NT2/D1 (cell line): Measurements from ENCODE around the gene CLRN3.

ENCODE experiments used
- DNase-seq: peaks from one replicate; pipeline ENCODE4 v3.0.0-alpha.2; 2011; ENCODE audit warnings: low read depth, low spot score
- H3K27me3 ChIP-seq: 2 replicates; pipeline ENCODE4 v1.6.0; 2011; ENCODE audit warnings: mild to moderate bottlenecking; ENCODE audit not compliant: insufficient read length, insufficient read depth
- H3K36me3 ChIP-seq: 2 replicates; pipeline ENCODE4 v1.6.1; 2011; ENCODE audit warnings: mild to moderate bottlenecking, low read length, mixed read lengths; ENCODE audit not compliant: insufficient read depth, insufficient read length
- H3K4me1 ChIP-seq: 2 replicates; pipeline ENCODE4 v1.5.1; 2011; ENCODE audit not compliant: insufficient read depth, insufficient read length
- H3K4me3 ChIP-seq: 2 replicates; pipeline ENCODE4 v1.5.1; 2011; ENCODE audit warnings: low read depth; ENCODE audit not compliant: insufficient read length
- H3K9ac ChIP-seq: 2 replicates; pipeline ENCODE4 v1.6.0; 2011; ENCODE audit warnings: low read depth; ENCODE audit not compliant: insufficient read length
- H3K9me3 ChIP-seq: 2 replicates; pipeline ENCODE4 v1.5.1; 2011; ENCODE audit warnings: mild to moderate bottlenecking, low read length; ENCODE audit not compliant: insufficient read depth
- SUZ12 ChIP-seq: IDR thresholded peaks from 2 replicates; pipeline ENCODE4 v1.6.1; 2011; ENCODE audit not compliant: insufficient read length, insufficient read depth; ENCODE audit errors: extremely low read depth
- YY1 ChIP-seq: IDR thresholded peaks from 2 replicates; pipeline ENCODE4 v1.6.1; 2011; ENCODE audit not compliant: insufficient read length, insufficient read depth
- ZNF274 ChIP-seq: IDR thresholded peaks from 2 replicates; pipeline ENCODE4 v1.6.1; 2011; ENCODE audit warnings: mild to moderate bottlenecking, low read depth, low read length

The CLRN3 gene

GRCh38 chr10:127871631-127872010 is 21.1 kb downstream of the CLRN3 start:
- DNase-seq: no peak
- Histone ChIP-seq H3K4me3 (no peak overlapping the region), H3K9ac (no peak overlapping the region), H3K27me3 (no peaks in the 10 kb centered on the region), H3K36me3 (no peaks in the 10 kb centered on the region), H3K9me3 (peaks cover 11% of the 10 kb centered on the region; the same call in 1 of the 2 replicates), H3K4me1 (no peaks in the 10 kb centered on the region)
- no peak for TF ChIP-seq SUZ12
- no peak for TF ChIP-seq ZNF274
- TF ChIP-seq YY1: no peak

GRCh38 chr10:127869329-127869728 is 23.4 kb downstream of the CLRN3 start:
- DNase-seq: no peak
- Histone ChIP-seq H3K36me3 (no peaks in the 10 kb centered on the region), H3K4me3 (no peak overlapping the region), H3K27me3 (no peaks in the 10 kb centered on the region), H3K9ac (no peak overlapping the region), H3K9me3 (peaks cover 13% of the 10 kb centered on the region), H3K4me1 (no peaks in the 10 kb centered on the region)
- TF ChIP-seq YY1 (no peak), ZNF274 (no peak), SUZ12 (no peak)

DNA sequence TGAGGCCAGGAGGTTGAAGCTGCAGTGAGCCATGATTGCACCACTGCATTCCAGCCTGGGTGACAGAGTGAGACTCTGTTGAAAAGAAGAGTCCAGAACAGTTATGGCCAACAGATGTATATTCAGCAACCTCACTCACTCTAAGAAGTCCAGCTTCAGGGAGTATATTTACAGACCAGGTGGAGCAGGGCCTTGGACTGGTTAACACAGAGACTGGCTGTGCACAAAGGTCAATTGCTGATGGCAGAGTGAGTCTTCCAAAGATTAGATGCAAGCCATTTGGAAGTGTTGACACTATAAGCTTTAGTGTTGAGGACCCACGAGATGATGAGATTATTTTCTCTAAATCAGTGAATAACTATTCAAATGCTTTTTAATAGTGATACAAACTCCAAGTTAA is 24.9 kb downstream of the CLRN3 start:
- no peak for DNase-seq
- Histone ChIP-seq H3K4me3 (no peak overlapping the region), H3K9ac (no peak overlapping the region), H3K36me3 (no peaks in the 10 kb centered on the region), H3K27me3 (no peaks in the 10 kb centered on the region), H3K9me3 (peaks cover 28% of the 10 kb centered on the region), H3K4me1 (no peaks in the 10 kb centered on the region)
- no peak for TF ChIP-seq ZNF274
- no peak for TF ChIP-seq YY1
- no peak for TF ChIP-seq SUZ12

DNA sequence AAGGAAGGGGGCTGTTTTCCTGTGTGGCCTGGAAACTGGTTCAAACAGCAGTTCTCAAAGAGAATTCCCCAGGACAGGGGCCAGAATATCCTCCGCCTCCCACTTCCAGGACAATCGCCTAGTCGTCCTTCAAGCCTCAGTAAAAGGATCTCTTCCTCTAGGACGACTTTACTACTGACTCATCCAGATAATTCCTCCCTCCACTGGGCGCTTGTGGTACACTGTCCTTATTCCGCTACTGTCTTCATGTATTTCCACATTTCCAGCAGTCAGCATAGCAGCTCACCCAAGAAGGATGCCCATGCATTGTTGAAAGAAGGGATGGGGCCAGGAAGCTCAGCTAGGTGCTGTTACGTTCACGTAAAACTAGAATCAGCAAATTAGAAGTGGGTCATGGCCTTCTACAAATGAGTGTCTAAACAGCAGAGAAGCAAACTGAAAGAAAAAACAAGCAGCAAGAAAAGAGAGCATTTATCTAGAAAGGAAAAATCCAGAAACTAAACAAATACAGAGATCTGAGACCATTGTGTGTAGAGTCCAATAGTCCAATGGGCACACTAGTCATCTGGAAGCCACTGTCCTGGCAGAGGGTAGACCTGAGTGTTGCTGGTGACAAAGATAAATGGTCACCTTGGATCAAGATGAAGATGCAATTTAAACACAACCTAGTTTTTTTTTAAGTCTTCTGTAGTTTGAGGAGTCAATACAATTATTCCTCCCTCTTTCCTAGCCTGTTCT is 26.3 kb downstream of the CLRN3 start:
- H3K9me3 ChIP-seq: peaks cover 29% of the 10 kb centered on the region
- TF ChIP-seq ZNF274 (no peak), SUZ12 (no peak), YY1 (no peak)
- H3K27me3 ChIP-seq: no peaks in the 10 kb centered on the region
- no peaks in the 10 kb centered on the region for H3K4me1 ChIP-seq
- DNase-seq: no peak
- H3K9ac ChIP-seq: no peak overlapping the region
- H3K4me3 ChIP-seq: no peak overlapping the region
- no peaks in the 10 kb centered on the region for H3K36me3 ChIP-seq

DNA sequence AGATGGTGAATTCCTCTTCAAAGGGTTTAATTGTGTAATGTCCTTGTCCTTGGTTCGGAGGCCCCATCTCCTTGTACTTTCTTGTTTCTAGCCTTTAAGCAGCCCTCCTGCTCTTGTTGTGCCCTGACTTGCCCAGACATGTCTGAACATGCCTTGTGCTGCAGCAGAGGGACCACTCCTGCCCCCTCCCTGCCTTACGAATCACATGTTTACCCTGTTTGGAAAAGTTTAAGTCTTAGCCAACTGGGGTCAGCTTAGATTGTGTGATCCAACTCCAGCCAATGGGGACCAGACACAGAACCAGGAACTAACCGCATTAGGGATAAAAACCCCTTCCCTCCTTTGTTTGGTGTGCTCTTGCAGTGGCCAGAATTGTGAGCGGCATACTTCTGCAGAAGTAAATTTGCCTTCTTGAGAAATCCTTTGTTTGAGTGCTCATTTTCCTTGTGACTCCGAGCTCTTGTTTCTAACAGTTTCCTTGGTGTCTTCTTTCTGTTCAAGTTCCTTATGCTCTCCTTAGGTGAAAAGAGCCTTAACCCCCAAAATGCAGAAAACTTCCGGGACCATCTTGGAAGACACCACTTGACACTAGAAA is 29.4 kb downstream of the CLRN3 start:
- no peak overlapping the region for H3K9ac ChIP-seq
- H3K36me3 ChIP-seq: no peaks in the 10 kb centered on the region
- no peaks in the 10 kb centered on the region for H3K4me1 ChIP-seq
- TF ChIP-seq ZNF274 (no peak), SUZ12 (no peak), YY1 (no peak)
- H3K27me3 ChIP-seq: no peaks in the 10 kb centered on the region
- DNase-seq: no peak
- H3K4me3 ChIP-seq: no peak overlapping the region
- H3K9me3 ChIP-seq: peaks cover 17% of the 10 kb centered on the region; the same call in 1 of the 2 replicates

DNA sequence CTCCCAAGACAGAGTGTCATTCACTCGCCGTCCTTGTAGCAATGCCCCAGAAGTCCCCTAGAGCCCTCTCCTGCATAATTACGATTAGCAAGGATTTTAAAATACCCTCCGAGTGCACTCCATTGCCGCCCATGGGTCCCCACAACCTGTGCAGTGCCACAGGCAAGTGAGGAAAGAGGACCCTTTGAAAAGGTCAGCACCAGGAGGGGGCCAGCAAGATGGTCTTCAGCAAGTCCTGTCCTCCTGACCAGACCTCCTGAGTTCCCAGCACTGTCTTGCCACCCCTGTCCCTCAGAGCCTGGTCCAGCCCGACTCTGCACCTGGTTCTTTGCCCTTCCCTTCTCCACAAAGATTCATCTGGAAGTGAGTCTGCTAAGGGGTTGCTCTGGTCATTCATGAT is 32.1 kb downstream of the CLRN3 start:
- DNase-seq: no peak
- TF ChIP-seq YY1 (no peak), SUZ12 (no peak), ZNF274 (no peak)
- Histone ChIP-seq H3K9me3 (peaks cover 17% of the 10 kb centered on the region; the same call in 1 of the 2 replicates), H3K4me3 (no peak overlapping the region), H3K4me1 (no peaks in the 10 kb centered on the region), H3K27me3 (no peaks in the 10 kb centered on the region), H3K36me3 (no peaks in the 10 kb centered on the region), H3K9ac (no peak overlapping the region)

DNA sequence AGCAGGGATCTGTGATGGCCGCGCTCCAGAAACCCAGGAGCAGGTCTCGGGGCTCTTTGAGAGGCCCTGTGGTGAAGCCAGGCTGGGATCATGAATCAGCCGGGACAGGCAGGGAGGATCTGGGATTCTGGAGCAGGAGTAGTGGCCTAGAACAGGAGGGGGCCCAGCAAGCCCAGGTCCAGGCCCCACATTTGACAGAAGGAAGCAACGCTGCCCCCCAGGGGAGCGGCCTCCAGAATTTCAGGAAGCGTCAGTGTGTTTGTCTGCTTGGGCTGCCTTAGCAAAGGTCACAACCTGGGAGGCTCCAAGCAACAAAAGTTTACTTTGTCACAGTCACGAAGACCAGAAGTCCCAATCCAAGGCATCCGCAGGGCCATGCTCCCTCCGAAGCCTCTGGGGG is 36.8 kb downstream of the CLRN3 start:
- Histone ChIP-seq H3K9me3 (no peaks in the 10 kb centered on the region), H3K36me3 (no peaks in the 10 kb centered on the region), H3K9ac (no peak overlapping the region), H3K4me1 (peaks cover 5% of the 10 kb centered on the region), H3K4me3 (no peak overlapping the region), H3K27me3 (no peaks in the 10 kb centered on the region)
- DNase-seq: no peak
- TF ChIP-seq YY1 (no peak), SUZ12 (no peak), ZNF274 (no peak)
